ENCODE measurements around the gene JADE1. TPM values are rescaled to one million over a fixed set of nuclear protein-coding genes. Genes with fewer than 3 reads are reported as not detected.

Gene JADE1
- total and polyA plus RNA-seq, 2 of the 13 experiments (the other 11 are each of a cell fraction or from before 2014, with no cell fraction given): 5.4 to 19.3 TPM

DNA sequence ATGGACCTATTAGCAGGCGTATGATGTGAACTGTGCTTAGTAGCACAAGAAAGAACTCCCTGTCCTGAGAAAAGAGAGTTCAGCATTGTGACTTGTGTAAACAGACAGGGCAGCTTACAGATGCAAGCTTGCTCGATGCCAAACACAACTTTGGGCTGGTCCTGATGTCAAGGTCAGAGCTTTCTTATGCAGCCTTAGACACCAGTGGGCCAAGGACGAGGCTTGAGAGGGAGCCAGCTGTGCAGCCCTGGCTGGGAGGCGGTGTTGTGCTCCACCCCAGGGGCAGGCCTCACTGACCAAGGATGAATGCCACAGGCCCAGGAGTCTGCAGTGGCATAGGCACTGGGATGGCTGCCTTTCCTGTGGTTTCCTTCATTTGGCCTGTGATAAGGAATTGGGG, 35.4 kb downstream of the JADE1 start (continued):
- TF ChIP-seq, protein P1, sequence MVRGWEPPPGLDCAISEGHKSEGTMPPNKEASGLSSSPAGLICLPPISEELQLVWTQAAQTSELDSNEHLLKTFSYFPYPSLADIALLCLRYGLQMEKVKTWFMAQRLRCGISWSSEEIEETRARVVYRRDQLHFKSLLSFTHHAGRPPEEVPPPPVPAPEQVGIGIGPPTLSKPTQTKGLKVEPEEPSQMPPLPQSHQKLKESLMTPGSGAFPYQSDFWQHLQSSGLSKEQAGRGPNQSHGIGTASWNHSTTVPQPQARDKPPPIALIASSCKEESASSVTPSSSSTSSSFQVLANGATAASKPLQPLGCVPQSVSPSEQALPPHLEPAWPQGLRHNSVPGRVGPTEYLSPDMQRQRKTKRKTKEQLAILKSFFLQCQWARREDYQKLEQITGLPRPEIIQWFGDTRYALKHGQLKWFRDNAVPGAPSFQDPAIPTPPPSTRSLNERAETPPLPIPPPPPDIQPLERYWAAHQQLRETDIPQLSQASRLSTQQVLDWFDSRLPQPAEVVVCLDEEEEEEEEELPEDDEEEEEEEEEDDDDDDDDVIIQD (CRISPR knock-in tag; IDR thresholded peaks at IDR 0.05; ENCODE audit: low read depth): no peak
- TF ChIP-seq PITX1 (CRISPR knock-in tag; IDR thresholded peaks at IDR 0.05) (no peak), MAFG (CRISPR knock-in tag; IDR thresholded peaks at IDR 0.05) (no peak), ZNF431 (CRISPR knock-in tag; IDR thresholded peaks at IDR 0.05; ENCODE audit: borderline replicate concordance, low read depth) (no peak), ZNF3 (CRISPR knock-in tag; IDR thresholded peaks at IDR 0.05) (no peak), IRF1 (CRISPR knock-in tag; IDR thresholded peaks at IDR 0.05; ENCODE audit: low read depth) (no peak), ZNF607 (CRISPR knock-in tag; IDR thresholded peaks at IDR 0.05; ENCODE audit: borderline replicate concordance) (no peak), KDM5B (CRISPR knock-in tag; IDR thresholded peaks at IDR 0.05; ENCODE audit: borderline replicate concordance) (no peak), KDM3A (CRISPR knock-in tag; IDR thresholded peaks at IDR 0.05; ENCODE audit: low read depth) (no peak), ZNF142 (CRISPR knock-in tag; IDR thresholded peaks at IDR 0.05) (no peak), HMGA1 (CRISPR knock-in tag; conservative IDR thresholded peaks at IDR 0.05) (no peak), GTF3A (CRISPR knock-in tag; conservative IDR thresholded peaks at IDR 0.05) (no peak), MEIS2 (CRISPR knock-in tag; IDR thresholded peaks at IDR 0.05) (no peak)
- TF ChIP-seq, protein P2, sequence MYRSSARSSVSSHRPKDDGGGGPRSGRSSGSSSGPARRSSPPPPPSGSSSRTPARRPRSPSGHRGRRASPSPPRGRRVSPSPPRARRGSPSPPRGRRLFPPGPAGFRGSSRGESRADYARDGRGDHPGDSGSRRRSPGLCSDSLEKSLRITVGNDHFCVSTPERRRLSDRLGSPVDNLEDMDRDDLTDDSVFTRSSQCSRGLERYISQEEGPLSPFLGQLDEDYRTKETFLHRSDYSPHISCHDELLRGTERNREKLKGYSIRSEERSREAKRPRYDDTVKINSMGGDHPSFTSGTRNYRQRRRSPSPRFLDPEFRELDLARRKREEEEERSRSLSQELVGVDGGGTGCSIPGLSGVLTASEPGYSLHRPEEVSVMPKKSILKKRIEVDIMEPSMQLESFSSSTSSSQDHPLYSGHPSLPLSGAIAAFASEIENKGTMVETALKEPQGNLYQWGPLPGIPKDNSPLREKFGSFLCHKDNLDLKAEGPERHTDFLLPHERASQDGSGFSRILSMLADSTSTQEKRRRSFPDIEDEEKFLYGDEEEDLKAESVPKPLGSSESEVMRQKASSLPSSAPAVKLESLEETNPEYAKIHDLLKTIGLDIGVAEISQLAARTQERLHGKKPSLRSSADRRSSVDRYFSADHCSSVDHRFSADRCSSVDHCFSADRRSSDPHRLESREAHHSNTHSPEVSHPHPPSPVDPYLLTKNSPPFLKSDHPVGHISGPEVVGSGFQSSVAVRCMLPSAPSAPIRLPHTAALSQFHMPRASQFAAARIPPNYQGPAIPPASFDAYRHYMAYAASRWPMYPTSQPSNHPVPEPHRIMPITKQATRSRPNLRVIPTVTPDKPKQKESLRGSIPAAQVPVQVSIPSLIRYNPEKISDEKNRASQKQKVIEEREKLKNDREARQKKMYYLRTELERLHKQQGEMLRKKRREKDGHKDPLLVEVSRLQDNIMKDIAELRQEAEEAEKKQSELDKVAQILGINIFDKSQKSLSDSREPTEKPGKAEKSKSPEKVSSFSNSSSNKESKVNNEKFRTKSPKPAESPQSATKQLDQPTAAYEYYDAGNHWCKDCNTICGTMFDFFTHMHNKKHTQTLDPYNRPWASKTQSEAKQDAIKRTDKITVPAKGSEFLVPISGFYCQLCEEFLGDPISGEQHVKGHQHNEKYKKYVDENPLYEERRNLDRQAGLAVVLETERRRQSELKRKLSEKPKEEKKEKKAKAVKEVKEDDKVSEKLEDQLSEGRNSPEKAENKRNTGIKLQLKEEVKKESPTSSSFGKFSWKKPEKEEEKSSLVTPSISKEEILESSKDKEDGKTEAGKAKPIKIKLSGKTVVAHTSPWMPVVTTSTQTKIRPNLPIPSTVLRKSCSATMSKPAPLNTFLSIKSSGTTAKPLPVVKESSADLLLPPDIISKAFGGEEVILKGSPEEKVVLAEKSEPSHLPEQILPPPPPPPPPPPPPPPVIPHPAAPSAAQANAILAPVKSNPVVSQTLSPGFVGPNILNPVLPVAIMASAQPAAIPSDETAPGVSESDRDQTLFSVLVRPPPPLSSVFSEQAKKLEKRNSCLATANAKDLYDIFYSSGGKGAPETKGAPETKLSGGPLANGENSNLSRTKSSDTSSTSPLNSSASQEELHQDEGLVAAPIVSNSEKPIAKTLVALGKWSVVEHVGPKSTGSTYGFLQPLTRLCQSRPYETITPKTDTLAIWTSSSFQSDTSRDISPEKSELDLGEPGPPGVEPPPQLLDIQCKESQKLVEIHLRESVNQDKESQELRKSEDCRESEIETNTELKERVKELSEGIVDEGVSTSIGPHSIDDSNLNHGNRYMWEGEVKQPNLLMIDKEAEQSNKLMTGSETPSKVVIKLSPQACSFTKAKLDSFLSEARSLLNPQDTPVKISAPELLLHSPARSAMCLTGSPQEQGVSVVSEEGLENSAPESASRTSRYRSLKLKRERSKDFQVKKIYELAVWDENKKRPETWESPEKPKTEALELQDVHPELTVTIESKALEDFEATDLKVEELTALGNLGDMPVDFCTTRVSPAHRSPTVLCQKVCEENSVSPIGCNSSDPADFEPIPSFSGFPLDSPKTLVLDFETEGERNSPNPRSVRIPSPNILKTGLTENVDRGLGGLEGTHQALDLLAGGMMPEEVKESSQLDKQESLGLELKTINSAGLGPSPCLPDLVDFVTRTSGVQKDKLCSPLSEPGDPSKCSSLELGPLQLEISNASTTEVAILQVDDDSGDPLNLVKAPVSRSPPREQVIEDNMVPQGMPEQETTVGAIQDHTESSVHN (CRISPR knock-in tag; IDR thresholded peaks at IDR 0.05): no peak
